A549 treated with Mapracorat at 1 μM for 4 hours (cell line): ENCODE measurements around the gene ATP4A. TPM values are rescaled to one million over a fixed set of nuclear protein-coding genes. Genes with fewer than 3 reads are reported as not detected.

Experiments used
- total RNA-seq: library from RNA; stranded (reverse); fragments of 200-300 nt; extraction: Qiagen RNA extraction; gene quantifications from 5 replicates; pipeline ENCODE4 v1.2.3, GENCODE V29; 2022

ATP4A gene
- total RNA-seq = 0.06 TPM in 1 of 5 replicates, not detected in the others

DNA sequence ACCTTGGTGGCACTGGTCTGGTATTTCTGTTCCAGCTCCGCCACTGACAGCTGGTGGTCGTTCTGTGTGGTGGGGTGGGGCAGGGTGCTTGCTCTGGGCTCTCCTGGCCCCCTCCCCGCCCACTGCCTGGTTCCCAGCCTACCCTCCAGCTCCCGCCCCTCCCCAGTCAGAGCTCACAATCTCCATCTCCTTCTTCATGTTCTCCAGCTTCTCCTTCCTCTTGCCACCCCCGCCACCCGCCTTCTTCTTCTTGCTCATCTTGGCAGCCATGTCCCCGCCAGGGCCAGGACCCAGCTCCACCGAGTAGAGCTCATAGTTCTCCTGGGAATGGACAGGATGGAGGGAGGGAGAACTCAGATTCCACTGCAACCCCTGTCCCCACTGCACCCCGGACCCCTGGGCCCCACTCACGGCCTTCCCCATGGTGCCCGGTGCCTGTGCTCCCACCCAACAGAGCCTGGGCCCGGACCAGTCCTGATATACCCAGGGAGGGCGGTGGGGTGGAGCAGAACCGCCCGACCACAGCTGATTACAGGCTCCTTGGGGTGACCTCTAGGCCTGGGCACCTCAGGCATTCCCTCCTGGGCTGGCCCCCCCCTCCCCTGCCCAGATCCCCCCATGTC lies at the start of gene ATP4A:
ATP4A (minus strand) TSS at position 452 of the 623 bp plus-strand sequence; CDS start at position 423, 29 bp downstream.

DNA sequence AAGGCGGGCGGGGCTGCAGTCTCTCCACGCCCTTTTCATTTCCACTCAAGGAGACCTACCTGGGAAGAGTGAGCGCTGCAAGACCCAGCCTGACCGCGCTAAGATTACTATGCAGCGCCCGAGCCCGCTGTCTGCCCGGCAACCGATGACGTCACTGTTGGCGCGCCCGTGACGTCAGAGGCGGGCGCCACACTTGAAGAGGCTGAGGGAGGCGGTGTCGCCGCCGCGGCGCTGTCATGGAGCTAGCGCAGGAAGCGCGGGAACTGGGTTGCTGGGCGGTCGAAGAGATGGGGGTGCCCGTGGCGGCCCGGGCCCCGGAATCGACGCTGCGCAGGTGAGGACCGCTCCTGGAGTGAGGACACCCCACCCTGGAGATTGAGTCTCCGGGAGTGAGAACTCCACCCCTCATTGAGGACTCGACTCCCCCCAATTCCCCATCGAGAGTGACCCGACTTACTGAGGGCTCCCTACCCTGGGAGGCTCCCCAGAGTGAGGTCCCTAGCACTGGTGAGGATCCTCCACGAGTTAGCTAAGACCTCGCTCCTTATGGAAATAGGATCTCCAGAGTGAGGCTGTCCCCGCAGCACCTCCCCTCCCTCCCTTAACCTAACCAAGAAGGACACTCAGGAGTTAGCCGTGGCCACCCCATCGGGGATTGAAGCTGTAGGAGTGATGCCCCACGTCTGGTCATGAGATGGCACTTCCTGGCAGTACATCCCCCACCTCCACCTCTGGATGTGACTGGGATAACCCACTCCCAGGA lies 49.3 kb upstream of the ATP4A start, which contains the start of gene HAUS5:
HAUS5 (plus strand) TSS at position 177 of the 763 bp plus-strand sequence; CDS start at position 237, 60 bp downstream.

DNA sequence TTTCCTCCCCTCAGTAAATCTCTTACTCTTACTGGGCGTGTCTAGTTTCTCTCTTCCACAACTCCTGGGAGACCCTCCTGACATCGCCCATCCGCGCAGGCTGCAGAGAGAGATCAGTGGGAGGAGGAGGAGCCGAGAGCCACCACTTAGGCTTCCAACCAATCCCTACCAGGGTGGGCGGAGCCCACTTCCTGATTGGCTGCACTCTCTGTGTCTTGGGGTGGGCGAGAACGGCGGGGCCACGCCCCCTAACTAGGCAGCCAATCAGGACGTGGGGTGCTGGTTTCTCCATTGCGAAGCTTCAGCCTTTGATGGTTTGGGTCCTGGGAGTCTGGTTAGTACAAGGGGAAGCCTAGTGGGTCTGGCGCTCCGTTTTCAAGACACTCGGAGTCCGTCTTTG lies 22.4 kb upstream of the ATP4A start, which contains the start of gene PMIS2:
PMIS2 (plus strand) TSS at position 326 of the 400 bp plus-strand sequence. CDS start 87 bp downstream, outside the sequence.

DNA sequence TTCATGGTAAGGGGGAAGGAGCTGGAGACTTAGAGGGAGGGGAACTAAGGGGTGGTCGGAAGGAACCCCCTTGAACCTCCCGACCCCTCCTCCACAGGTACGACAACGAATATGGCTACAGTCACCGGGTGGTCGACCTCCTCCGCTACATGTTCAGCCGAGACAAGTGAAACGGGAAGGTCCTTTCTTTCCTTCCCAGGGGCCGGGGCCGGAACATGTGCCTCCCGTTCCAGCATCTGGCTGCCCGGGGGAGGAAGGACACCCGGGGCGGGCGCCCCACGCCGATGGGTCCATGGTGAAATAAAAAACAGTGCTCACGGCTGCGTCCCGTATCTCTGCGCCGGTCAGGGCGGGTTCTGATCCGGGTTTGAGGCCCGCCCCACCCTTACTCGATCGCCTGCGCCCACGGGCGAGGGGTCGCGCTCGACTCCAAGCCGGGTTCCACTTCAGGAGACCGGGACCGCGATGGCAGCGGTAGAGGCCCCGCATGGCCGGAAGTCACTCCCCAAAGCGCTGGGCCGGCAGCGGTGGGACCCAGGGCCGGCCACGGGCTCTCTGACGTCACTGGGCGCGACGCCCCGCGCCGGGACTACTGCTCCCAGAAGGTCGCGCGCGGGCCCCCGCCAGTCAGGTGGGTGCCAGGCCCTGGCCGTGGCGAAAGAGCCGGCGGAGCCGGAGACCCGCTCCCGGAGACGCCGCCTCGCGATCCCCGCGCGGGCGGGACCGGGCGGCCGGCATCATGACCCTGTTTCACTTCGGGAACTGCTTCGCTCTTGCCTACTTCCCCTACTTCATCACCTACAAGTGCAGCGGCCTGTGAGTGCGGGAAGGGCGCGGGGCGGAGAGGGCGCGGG lies 18.2 kb downstream of the ATP4A start, which contains the start of gene TMEM147:
TMEM147 (plus strand) TSS at position 626 of the 854 bp plus-strand sequence; CDS start at position 740, 114 bp downstream.

DNA sequence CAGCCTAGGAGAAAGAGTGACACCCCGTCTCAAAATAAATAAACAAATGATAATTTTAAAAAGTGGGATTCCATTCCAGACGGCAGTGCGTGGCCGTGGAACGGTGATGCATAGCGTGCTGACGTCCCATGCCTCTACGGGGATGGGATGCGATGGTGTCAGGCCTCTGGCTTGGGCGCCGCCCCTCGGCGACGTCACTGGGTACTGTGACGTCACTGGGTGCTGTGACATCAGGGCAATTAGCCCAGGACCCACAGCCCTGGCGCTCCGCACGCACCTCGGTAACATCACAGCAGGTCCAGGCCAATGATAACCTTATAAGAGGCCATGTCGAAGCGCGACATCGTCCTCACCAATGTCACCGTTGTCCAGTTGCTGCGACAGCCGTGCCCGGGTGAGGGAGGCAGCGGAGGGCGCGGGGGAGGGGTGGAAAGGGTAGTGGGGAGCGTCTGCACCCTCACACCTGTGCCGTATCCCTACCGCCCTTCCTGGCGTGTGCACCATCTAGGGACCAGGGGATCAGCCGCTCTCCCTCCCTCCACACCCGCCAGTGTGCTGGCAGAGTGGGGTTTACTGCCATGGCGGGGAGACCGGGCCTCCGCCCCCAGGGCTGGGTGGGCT lies 30.1 kb downstream of the ATP4A start, which contains the start of gene GAPDHS:
GAPDHS (plus strand) TSS at position 256 of the 621 bp plus-strand sequence; CDS start at position 328, 72 bp downstream.

DNA sequence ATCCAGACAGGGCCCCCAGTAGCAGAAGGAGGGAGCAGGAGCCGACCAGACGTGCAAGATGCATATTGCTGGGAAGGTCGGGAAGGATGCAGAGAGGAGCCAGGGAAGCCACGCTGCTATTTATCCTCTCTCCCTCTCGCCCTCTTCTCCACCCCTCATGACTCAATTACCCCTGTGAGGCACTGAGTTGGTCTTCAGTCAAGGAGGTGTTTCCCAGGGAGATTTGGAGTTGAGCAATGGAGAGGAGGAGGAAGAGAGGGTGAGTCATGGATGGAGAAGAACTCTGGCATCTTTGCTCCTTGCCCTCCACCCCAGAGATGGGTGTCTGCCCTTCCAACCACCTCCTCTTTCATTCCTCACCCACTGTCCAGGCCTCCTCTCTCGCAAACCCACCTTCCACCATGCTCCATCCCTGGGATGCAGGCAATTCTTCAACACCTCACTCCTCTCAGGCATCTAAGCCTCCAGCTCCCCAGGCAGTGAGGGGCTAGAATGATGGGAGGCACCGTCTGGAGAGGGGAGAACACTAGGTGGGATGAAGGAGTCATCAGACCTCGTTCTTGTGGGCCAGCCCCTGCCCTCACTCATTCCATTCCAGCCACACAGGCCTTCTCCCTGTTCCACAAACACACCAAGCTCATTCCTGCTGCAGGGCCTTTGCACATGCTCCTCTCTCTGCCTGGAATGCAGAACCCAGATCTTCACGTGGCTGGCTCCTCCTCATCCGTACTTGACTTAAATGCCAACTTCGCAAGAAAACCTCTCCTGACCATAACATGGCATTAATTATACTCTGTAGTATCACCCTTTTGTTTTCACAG lies 35.0 kb downstream of the ATP4A start, which contains the start of gene SBSN:
SBSN (minus strand) TSS at position 94 of the 821 bp plus-strand sequence; CDS start at position 64, 30 bp downstream.

DNA sequence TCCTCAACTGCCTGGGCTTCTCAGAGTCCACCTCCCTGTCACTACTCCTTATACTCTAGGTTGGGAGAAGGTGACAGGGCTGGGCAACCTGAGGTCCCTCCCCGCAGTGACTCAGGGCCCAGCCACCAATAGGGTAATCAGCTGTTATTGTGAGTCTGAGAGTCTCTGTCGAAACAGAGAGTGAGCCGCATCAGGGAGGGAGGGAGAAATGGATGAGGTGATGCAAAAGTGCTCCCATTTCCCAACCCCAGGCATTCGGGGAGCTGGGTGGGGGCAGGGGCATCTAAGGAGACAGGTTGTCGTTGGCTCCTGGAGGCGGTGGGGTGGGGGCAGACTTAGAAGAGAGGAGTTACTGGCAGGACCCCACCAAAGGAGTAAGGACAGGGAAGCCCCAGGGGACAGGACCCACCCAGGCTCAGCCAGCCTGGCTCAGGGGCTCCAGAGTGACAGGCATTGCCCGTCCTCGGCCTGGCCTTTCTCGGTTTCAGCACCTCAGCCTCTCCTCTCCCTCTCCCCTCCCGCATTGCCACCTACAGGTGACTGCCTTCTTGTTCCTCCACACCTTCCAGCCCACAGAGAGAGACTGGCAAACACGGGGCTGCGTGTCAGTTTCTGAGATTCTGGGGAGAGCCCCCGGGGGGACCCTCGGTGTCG lies 49.7 kb downstream of the ATP4A start, which contains the start of gene DMKN:
DMKN (minus strand) TSS at position 22 of the 654 bp plus-strand sequence. CDS start 174 bp downstream, outside the sequence.

Other genes with a start within 250 kb of the ATP4A start
- gene CD22, start 234.5 kb downstream of the ATP4A start, total RNA-seq = 0.85 to 1.8 TPM (median 0.98 TPM) in 5 replicates
- gene FFAR1, start 215.8 kb downstream of the ATP4A start, total RNA-seq = not detected in 5 replicates
- 0.09 TPM in 1 of 5 replicates, not detected in the others for gene FFAR3, start 205.2 kb downstream of the ATP4A start, total RNA-seq
- gene GPR42, start 192.6 kb downstream of the ATP4A start, total RNA-seq = not detected in 5 replicates
- gene FFAR2, start 115.4 kb downstream of the ATP4A start, total RNA-seq = not detected in 5 replicates
- gene KRTDAP, start 73.2 kb downstream of the ATP4A start, total RNA-seq = not detected in 5 replicates
- 32.5 to 41.2 TPM (median 37.6 TPM) in 5 replicates for gene DMKN, start 50.0 kb downstream of the ATP4A start, total RNA-seq
- gene SBSN, start 35.3 kb downstream of the ATP4A start, total RNA-seq = 2.4 to 3.3 TPM (median 3.2 TPM) in 5 replicates
- gene GAPDHS, start 30.2 kb downstream of the ATP4A start, total RNA-seq = 0.21 TPM in 1 of 5 replicates, not detected in the others
- gene TMEM147, start 18.0 kb downstream of the ATP4A start, total RNA-seq = 374 to 446 TPM (median 422 TPM) in 5 replicates
- not detected in 5 replicates for gene PMIS2, start 22.5 kb upstream of the ATP4A start, total RNA-seq
- 11.3 to 18.9 TPM (median 15.0 TPM) in 5 replicates for gene HAUS5, start 49.1 kb upstream of the ATP4A start, total RNA-seq
- gene RBM42, start 65.4 kb upstream of the ATP4A start, total RNA-seq = 148 to 214 TPM (median 206 TPM) in 5 replicates
- 1.7 to 3.1 TPM (median 2.9 TPM) in 5 replicates for gene ETV2, start 78.1 kb upstream of the ATP4A start, total RNA-seq
- gene COX6B1, start 84.7 kb upstream of the ATP4A start, total RNA-seq = 1,323 to 1,675 TPM (median 1,366 TPM) in 5 replicates
- gene UPK1A, start 102.9 kb upstream of the ATP4A start, total RNA-seq = 0.72 to 1.1 TPM (median 0.94 TPM) in 5 replicates
- gene ZBTB32, start 140.9 kb upstream of the ATP4A start, total RNA-seq = not detected in 5 replicates
- 46.2 to 63.6 TPM (median 56.5 TPM) in 5 replicates for gene KMT2B, start 154.3 kb upstream of the ATP4A start, total RNA-seq
- 10.2 to 14.6 TPM (median 11.8 TPM) in 5 replicates for gene IGFLR1, start 178.8 kb upstream of the ATP4A start, total RNA-seq
- gene U2AF1L4, start 181.8 kb upstream of the ATP4A start, total RNA-seq = 24.6 to 30.2 TPM (median 25.0 TPM) in 5 replicates
- 288 to 310 TPM (median 290 TPM) in 5 replicates for gene PSENEN, start 182.0 kb upstream of the ATP4A start, total RNA-seq
- gene LIN37, start 184.9 kb upstream of the ATP4A start, total RNA-seq = 20.3 to 28.5 TPM (median 22.0 TPM) in 5 replicates
- gene HSPB6, start 193.4 kb upstream of the ATP4A start, total RNA-seq = 0.12 to 0.28 TPM (median 0.19 TPM) in 3 of 5 replicates, not detected in the others
- 24.6 to 30.3 TPM (median 28.2 TPM) in 5 replicates for gene PROSER3, start 194.5 kb upstream of the ATP4A start, total RNA-seq
- 3.9 to 9.3 TPM (median 7.6 TPM) in 5 replicates for gene ARHGAP33, start 211.9 kb upstream of the ATP4A start, total RNA-seq
- 0.16 to 0.53 TPM (median 0.34 TPM) in 5 replicates for gene PRODH2, start 249.2 kb upstream of the ATP4A start, total RNA-seq